Osteoblast (primary cell): Measurements from ENCODE around the gene PDE4B. TPM values are rescaled to one million over a fixed set of nuclear protein-coding genes. Genes with fewer than 3 reads are reported as not detected.

Source experiments
- DNase-seq: peaks from one replicate; pipeline ENCODE4 v3.0.0; 2011; ENCODE audit warnings: low spot score, mixed read lengths; ENCODE audit not compliant: insufficient read length; ENCODE audit errors: missing footprints
- H2AFZ ChIP-seq: 2 replicates; pipeline ENCODE4 v1.6.0; 2011; ENCODE audit warnings: mild to moderate bottlenecking, low read length
- H3K27ac ChIP-seq: 2 replicates; pipeline ENCODE4 v1.5.1; 2011; ENCODE audit warnings: mild to moderate bottlenecking, low read depth, low read length, moderate library complexity
- H3K27me3 ChIP-seq: 2 replicates; pipeline ENCODE4 v1.6.0; 2012; ENCODE audit warnings: mild to moderate bottlenecking, control low read depth, inconsistent platforms, low read length, moderate library complexity; ENCODE audit not compliant: insufficient read depth
- H3K36me3 ChIP-seq: 2 replicates; pipeline ENCODE4 v1.5.1; 2011; ENCODE audit warnings: mild to moderate bottlenecking, low read length, control low read depth, moderate library complexity; ENCODE audit not compliant: insufficient read depth
- H3K4me1 ChIP-seq: 2 replicates; pipeline ENCODE4 v1.5.1; 2011; ENCODE audit warnings: mild to moderate bottlenecking, low read length, control low read depth, moderate library complexity; ENCODE audit not compliant: insufficient read depth
- H3K4me2 ChIP-seq: 2 replicates; pipeline ENCODE4 v1.6.0; 2011; ENCODE audit warnings: mild to moderate bottlenecking, low read length; ENCODE audit not compliant: insufficient read depth
- H3K4me3 ChIP-seq: fragments of 200-600 bp; sonication (generic); 3 replicates; pipeline ENCODE4 v1.5.1; 2012; ENCODE audit warnings: mild to moderate bottlenecking, low read length, inconsistent platforms; ENCODE audit not compliant: insufficient read depth
- H3K79me2 ChIP-seq: 2 replicates; pipeline ENCODE4 v1.6.0; 2012; ENCODE audit warnings: mild to moderate bottlenecking, low read length, control low read depth, inconsistent platforms; ENCODE audit not compliant: insufficient read depth
- H3K9me3 ChIP-seq: 2 replicates; pipeline ENCODE4 v1.5.1; 2011; ENCODE audit warnings: low read depth, low read length, control low read depth
- H4K20me1 ChIP-seq: 2 replicates; pipeline ENCODE4 v1.6.0; 2012; ENCODE audit warnings: mild to moderate bottlenecking, low read length, control low read depth; ENCODE audit not compliant: insufficient read depth
- small RNA-seq: library from RNA; depleted of rRNA; stranded (forward); fragments of <200 nt; gene quantifications from one replicate; pipeline ENCODE3, GENCODE V24; 2012
- total RNA-seq: library from RNA; depleted of rRNA; stranded (reverse); fragments of >200 nt; gene quantifications from 2 replicates; pipeline ENCODE4 v1.2.3, GENCODE V29; 2012
- TF ChIP-seq, protein P1 (sequence below): IDR thresholded peaks from 2 replicates; pipeline ENCODE4 v1.5.1; 2011; ENCODE audit warnings: mild to moderate bottlenecking, low read depth, low read length, moderate library complexity; ENCODE audit errors: extremely low read depth

The PDE4B gene
- total RNA-seq, 1 donor = 21.4 TPM

DNA sequence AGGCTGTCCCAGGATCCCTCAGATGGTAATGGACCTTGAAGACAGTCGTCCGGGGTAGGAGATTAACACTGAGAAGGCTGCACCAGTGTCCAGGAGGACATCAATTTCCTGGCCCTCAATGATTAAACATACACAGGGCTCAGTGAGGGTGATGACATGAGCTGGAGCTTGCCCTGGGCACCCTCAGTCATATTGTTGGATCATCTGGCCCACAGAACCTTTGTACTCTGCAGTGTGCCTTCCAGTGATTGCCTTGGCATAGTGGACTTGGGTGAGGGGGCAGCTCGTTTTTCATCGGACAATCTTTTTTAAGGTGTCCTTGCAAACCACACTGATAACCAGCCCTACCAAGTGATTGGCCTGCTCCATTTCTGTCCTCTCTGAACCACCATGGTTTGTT, 630.1 kb downstream of the PDE4B start:
- no peaks in the 10 kb centered on the region for H3K4me1 ChIP-seq
- no peak overlapping the region for H3K4me2 ChIP-seq
- H3K36me3 ChIP-seq = no peaks in the 10 kb centered on the region
- no peaks in the 10 kb centered on the region for H4K20me1 ChIP-seq
- DNase-seq = no peak
- H3K9me3 ChIP-seq = no peaks in the 10 kb centered on the region
- no peak overlapping the region for H2AFZ ChIP-seq
- TF ChIP-seq, protein P1, sequence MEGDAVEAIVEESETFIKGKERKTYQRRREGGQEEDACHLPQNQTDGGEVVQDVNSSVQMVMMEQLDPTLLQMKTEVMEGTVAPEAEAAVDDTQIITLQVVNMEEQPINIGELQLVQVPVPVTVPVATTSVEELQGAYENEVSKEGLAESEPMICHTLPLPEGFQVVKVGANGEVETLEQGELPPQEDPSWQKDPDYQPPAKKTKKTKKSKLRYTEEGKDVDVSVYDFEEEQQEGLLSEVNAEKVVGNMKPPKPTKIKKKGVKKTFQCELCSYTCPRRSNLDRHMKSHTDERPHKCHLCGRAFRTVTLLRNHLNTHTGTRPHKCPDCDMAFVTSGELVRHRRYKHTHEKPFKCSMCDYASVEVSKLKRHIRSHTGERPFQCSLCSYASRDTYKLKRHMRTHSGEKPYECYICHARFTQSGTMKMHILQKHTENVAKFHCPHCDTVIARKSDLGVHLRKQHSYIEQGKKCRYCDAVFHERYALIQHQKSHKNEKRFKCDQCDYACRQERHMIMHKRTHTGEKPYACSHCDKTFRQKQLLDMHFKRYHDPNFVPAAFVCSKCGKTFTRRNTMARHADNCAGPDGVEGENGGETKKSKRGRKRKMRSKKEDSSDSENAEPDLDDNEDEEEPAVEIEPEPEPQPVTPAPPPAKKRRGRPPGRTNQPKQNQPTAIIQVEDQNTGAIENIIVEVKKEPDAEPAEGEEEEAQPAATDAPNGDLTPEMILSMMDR = no peak
- H3K27me3 ChIP-seq = no peaks in the 10 kb centered on the region
- no peak overlapping the region for H3K4me3 ChIP-seq
- no peaks in the 10 kb centered on the region for H3K79me2 ChIP-seq
- no peak overlapping the region for H3K27ac ChIP-seq

Small RNA genes lying within 50 kb of the gene (small RNA-seq; reads per million reads assigned to genes)
- gene RN7SL854P (not detected), gene RNU4-88P (not detected)
